Spinal cord (tissue), 10 donors: ENCODE results near the gene CSF1. TPM values are rescaled to one million over a fixed set of nuclear protein-coding genes. Genes with fewer than 3 reads are reported as not detected.
"Not testable (repeated sequence)": the region's sequence is repeated elsewhere in the genome, so short reads cannot be mapped to it uniquely, and the experiment has no call there.

Experiments used
- DNase-seq, 6 donors: peaks; one replicate each; pipeline versions ENCODE4 v3.0.0 to v3.0.0-alpha.2; 2013 to 2015; ENCODE audit warnings: low spot score in 6 of 6, low read depth in 4 of 6
- H3K27ac ChIP-seq: one replicate; pipeline ENCODE4 v1.5.1; 2013; ENCODE audit warnings: low read depth, low read length, control low read depth
- H3K27me3 ChIP-seq: one replicate; pipeline ENCODE4 v1.6.1; 2013; ENCODE audit warnings: low read length; ENCODE audit not compliant: control insufficient read depth, insufficient read depth
- H3K36me3 ChIP-seq: one replicate; pipeline ENCODE4 v1.6.1; 2013; ENCODE audit warnings: low read length; ENCODE audit not compliant: control insufficient read depth, insufficient read depth
- H3K4me1 ChIP-seq: one replicate; pipeline ENCODE4 v1.6.1; 2013; ENCODE audit warnings: low read length; ENCODE audit not compliant: control insufficient read depth, insufficient read depth
- H3K4me3 ChIP-seq: one replicate; pipeline ENCODE4 v1.5.1; 2013; ENCODE audit warnings: low read depth, low read length, control low read depth
- H3K9me3 ChIP-seq: one replicate; pipeline ENCODE4 v1.6.1; 2013; ENCODE audit warnings: low read length; ENCODE audit not compliant: control insufficient read depth, insufficient read depth
- WGBS: methylation state at CpG from one replicate; pipeline ENCODE4 v1.1.5; 2013; ENCODE audit warnings: missing lambda C conversion rate; ENCODE audit not compliant: insufficient coverage; 5-methylcytosine and 5-hydroxymethylcytosine counted together
- polyA plus RNA-seq, 2 donors: library from polyadenylated mRNA; unstranded; fragments of 120-200 nt; gene quantifications; one replicate each; pipeline ENCODE4 v1.2.1, GENCODE V29; 2013; ENCODE audit not compliant: insufficient read length in 2 of 2
- total RNA-seq, 2 donors: library from RNA; depleted of rRNA in 1 of 2; stranded (reverse); fragments of 120-200 nt in 1 of 2; fragments of >200 nt in 1 of 2; gene quantifications; one replicate each; pipeline versions ENCODE4 v1.2.3 to v1.2.4, GENCODE V29; 2013 to 2014
- donor health status: healthy.

CSF1 gene
- total and polyA plus RNA-seq, 4 donors: 13.1 to 22.9 (median 17.3) TPM

DNA sequence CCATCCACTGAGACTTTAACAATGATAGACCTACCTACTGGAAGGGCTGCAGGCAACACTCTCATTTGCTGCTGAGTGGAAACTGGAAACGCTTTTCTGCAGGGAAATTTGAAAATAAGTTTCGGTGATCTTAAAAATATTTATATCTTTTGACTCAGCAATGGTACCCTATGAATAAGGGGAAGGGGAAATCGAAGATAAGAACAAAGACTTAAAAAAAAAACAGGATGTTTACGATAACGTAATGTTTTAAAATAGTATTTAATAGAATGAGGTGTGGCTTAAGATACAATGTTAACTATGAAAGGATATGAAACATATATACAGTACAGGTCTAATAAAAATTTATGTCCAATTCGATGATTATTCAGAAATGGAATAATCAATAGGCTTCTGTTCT, 34.8 kb upstream of the CSF1 start:
- no peaks in the 10 kb centered on the region for H3K36me3 ChIP-seq
- no peaks in the 10 kb centered on the region for H3K27me3 ChIP-seq
- no peaks in the 10 kb centered on the region for H3K9me3 ChIP-seq
- WGBS: no CpG with 5 or more reads among the region's 6 CpGs
- no peak for DNase-seq
- H3K4me1 ChIP-seq: peaks cover 14% of the 10 kb centered on the region
- H3K4me3 ChIP-seq: no peak overlapping the region
- H3K27ac ChIP-seq: no peak overlapping the region

GRCh38 chr1:109876617-109877316, 33.9 kb upstream of the CSF1 start:
- no peaks in the 10 kb centered on the region for H3K36me3 ChIP-seq
- no peak overlapping the region for H3K4me3 ChIP-seq
- H3K27me3 ChIP-seq: no peaks in the 10 kb centered on the region
- WGBS: 15% methylated on average over 2 of the region's 4 CpGs
- no peaks in the 10 kb centered on the region for H3K9me3 ChIP-seq
- H3K27ac ChIP-seq: peak overlapping the region; percentile 68
- no peak for DNase-seq
- H3K4me1 ChIP-seq: peaks cover 19% of the 10 kb centered on the region

DNA sequence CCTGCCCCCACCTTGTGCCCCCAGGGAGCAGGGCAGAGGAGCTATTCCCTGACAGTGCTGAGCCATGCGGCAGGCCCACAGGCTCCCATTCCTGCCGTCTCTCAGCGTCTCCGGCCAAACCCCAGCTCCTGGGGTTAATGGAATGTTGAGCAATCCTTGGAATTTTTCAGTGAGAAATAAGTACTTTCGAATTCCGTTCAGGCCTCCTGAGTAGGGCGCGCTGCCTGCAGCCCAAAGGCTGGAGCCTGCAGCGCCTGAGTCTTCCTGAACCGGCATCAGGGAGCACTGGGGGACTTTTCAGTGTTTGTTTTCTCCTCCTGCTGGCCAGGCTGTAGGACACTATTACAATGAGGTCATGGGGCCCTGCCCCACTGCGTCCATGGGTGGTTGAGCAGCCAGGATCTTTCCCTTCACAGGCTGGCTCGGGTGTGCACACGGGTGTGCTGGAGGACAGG, 33.3 kb upstream of the CSF1 start:
- no peak overlapping the region for H3K4me3 ChIP-seq
- peaks cover 22% of the 10 kb centered on the region for H3K4me1 ChIP-seq
- peak overlapping the region; percentile 68 for H3K27ac ChIP-seq
- DNase-seq: peak in 2 of 6 donors; percentile 40 to 80
- no peaks in the 10 kb centered on the region for H3K36me3 ChIP-seq
- H3K9me3 ChIP-seq: no peaks in the 10 kb centered on the region
- H3K27me3 ChIP-seq: no peaks in the 10 kb centered on the region
- WGBS: 24% methylated on average over 13 of the region's 13 CpGs

- H3K27me3 ChIP-seq: no peaks in the 10 kb centered on the region
- H3K9me3 ChIP-seq: no peaks in the 10 kb centered on the region
- H3K27ac ChIP-seq: peak overlapping the region; percentile 68
- H3K4me1 ChIP-seq: peaks cover 26% of the 10 kb centered on the region
- whole genome bisulfite sequencing: no CpG with 5 or more reads among the region's 3 CpGs
- no peak overlapping the region for H3K4me3 ChIP-seq
- H3K36me3 ChIP-seq: no peaks in the 10 kb centered on the region
- DNase-seq: no peak
These were observed 32.9 kb upstream of the CSF1 start for GRCh38 chr1:109877776-109878175.

DNA sequence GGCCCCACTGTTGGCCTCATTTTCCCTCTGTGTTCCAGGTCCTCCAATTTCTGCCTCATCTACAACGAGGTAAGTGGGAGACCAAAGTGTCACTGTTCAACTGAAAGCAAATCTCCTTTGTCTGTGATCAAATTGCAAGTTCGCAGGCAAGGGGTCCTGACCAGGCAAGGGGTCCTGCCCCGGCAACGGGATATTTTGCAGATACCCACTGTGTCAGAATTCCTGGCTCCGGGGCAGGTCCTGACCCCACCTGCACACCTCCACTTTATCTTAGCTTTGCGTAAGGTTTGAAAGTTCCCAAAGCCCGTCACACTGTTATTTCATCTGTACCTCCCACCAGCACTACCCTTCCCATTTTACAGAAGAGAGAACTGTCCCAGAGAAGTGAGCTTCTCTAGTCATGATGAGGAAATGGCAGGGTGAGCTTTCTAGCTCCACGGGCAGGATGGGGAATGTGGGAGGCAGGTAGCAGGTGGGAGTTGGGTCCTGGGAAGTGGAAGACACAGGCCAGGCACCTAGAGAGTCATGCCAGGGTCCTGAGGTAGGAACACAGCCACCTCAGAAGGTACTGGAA, 32.0 kb upstream of the CSF1 start:
- Histone ChIP-seq H3K27me3 (no peaks in the 10 kb centered on the region), H3K4me3 (no peak overlapping the region), H3K4me1 (peaks cover 31% of the 10 kb centered on the region), H3K27ac (no peak overlapping the region), H3K36me3 (no peaks in the 10 kb centered on the region), H3K9me3 (no peaks in the 10 kb centered on the region)
- 71% methylated on average over 7 of the region's 8 CpGs for WGBS
- no peak for DNase-seq

- DNase-seq, H3K36me3 ChIP-seq, H3K9me3 ChIP-seq, H3K27ac ChIP-seq, H3K4me3 ChIP-seq, H3K27me3 ChIP-seq: not testable (repeated sequence)
- H3K4me1 ChIP-seq: peaks cover 38% of the 10 kb centered on the region
- 50% methylated on average over 1 of the region's 6 CpGs for WGBS
These were observed 31.3 kb upstream of the CSF1 start for GRCh38 chr1:109879371-109879770.

- WGBS: 96% methylated on average over 10 of the region's 10 CpGs
- Histone ChIP-seq H3K4me3 (no peak overlapping the region), H3K9me3 (no peaks in the 10 kb centered on the region), H3K36me3 (no peaks in the 10 kb centered on the region), H3K4me1 (peaks cover 39% of the 10 kb centered on the region), H3K27me3 (no peaks in the 10 kb centered on the region), H3K27ac (no peak overlapping the region)
- no peak for DNase-seq
These were observed 30.6 kb upstream of the CSF1 start for GRCh38 chr1:109879881-109880525.

DNA sequence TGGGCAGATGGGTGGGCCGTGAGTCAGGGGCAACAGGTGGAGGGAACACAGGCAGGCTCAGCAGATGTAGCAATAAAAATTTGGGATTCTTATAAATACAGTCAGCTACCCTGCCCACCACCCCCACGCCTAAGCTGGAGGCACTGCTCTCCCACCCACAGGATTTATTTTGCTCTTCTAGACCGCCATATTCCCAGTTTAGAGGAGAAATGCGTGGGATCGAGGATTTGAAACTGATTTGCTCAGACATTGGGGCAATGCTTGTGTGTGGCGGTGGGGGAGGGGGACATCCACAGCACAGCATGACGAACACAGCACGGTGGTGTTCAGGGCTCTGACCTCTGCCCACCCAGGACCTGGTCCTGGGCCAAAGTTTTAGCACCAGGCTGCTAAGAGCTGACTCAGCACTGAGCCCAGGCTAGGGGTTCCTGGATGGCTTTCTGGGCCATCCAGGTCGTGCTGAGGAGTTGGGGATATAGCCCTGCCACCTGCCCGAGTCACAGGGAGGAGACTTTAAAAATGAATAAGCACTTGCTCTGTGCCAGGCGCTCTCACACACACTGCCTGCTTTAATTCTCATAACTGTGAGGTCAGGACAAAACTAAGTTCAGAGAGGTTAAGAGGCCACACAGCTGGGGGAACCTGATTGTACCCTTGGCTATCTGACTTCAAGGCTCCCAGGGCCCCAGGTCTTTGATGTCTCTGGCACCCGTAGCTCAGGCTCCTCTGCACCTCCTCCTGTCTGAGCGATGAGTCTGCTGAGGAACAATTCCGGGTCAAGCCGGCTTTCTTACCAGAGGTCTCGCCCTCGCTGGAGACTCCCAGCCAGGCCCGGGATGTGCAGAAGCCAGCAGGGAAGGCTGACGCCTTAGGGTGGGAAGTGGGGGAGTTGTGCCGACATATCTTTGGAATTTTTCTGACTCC, 29.4 kb upstream of the CSF1 start:
- WGBS: 82% methylated on average over 12 of the region's 20 CpGs
- Histone ChIP-seq H3K9me3 (no peaks in the 10 kb centered on the region), H3K27ac (no peak overlapping the region), H3K36me3 (no peaks in the 10 kb centered on the region), H3K27me3 (no peaks in the 10 kb centered on the region), H3K4me1 (peaks cover 43% of the 10 kb centered on the region), H3K4me3 (no peak overlapping the region)
- DNase-seq: no peak

DNA sequence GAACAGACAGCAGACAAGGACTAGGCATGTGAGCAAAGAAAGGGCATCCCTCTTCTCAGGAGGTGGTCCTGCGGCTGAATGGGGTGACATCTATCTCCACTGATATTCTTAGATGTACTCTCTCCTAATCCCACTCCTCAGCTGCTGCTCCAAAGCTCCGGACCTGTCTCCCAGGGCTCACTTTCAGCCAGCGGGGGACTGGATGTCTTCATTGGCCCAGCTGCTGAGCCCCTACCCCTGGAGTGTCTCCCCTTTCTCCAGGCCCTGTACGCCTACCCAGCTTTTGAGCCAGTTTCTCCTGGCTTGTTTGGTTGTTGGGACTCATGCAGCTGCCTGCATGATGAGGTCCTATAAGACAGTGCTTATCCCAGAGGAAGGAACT, 28.8 kb upstream of the CSF1 start:
- Histone ChIP-seq H3K27me3 (no peaks in the 10 kb centered on the region), H3K36me3 (no peaks in the 10 kb centered on the region), H3K27ac (no peak overlapping the region), H3K4me1 (peaks cover 41% of the 10 kb centered on the region), H3K9me3 (no peaks in the 10 kb centered on the region), H3K4me3 (no peak overlapping the region)
- 80% methylated on average over 4 of the region's 4 CpGs for whole genome bisulfite sequencing
- DNase-seq: no peak
